HL-60/S4 treated with phorbol 12-myristate 13-acetate at 8.2 ng/mL for 4 days and 3 days (cell line): Measurements from ENCODE around the gene TSPAN5.
"Not testable (repeated sequence)": the region's sequence is repeated elsewhere in the genome, so short reads cannot be mapped to it uniquely, and the experiment has no call there.

Experiments used
- in situ Hi-C: fragments of 300-500 bp; cut with MboI; formaldehyde crosslinking; loops from 2 replicates; pipeline ENCODE4 v1.15.0; 2022; ENCODE audit warnings: low sequenced_read_pairs

TSPAN5 gene

DNA sequence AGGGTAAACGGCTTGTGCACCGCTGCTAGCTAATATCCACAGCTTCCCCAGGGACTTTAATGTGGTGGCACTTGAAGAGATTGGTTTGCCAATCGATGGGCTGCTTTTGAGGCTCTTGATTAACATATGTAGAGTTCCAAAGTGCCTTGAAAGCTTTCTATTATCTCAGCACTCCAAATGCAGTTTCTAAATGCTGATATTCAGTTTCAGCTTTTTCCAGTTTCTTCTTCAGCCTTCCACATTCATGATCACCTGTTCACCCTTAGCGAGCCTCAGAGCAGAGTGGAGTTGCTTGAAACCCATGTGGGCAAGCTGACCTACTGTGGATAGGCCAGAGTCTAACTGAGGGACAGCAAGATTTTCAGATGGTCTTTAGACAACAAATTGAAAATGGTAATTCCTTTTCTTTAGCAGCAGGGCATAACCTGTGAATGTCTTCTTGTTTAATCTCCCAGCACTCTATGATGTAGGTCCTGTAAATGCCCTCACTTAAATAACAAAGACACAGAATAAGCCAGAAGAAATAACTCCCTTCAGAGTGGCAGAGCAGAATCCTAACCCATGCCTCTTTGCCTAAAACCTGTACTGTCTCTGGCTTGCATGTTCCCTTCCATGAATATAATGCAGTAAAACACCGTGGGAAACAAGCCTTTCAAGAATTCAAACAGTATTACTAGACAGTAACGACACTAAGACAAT lies 99.8 kb downstream of the TSPAN5 start:
- in situ Hi-C loops: no loop called here

DNA sequence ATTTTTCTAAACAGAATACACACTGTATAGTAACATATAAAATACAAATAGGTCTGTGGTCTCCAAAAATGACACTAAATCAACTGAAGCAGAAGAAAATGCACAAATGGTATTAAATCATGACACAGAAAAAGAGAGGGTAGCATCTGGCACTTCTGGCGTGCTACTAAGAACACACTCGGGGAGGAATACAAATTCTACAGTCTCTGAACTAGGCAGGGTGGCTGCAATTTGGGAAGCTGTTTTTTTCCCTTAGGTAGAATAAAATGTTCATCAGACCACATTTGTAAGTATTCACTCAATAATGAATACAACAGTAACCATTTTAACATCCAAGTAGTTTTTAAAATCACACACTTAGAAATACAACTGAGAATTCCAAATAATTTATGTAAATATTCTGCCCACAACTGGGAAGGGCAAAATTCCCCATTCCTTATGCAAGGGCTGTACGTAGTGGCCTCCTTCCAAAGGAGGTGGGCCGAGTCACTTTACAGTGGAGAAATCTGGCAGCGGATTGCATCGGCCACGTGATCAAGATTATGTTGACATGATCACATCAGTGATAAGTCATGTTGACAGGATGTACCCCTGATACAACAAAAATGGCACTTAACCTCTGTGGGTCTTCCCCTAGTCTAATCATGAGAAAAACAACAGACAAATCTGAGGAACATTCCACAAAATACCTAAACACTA lies 101.1 kb downstream of the TSPAN5 start:
- in situ Hi-C loops: no loop called here

DNA sequence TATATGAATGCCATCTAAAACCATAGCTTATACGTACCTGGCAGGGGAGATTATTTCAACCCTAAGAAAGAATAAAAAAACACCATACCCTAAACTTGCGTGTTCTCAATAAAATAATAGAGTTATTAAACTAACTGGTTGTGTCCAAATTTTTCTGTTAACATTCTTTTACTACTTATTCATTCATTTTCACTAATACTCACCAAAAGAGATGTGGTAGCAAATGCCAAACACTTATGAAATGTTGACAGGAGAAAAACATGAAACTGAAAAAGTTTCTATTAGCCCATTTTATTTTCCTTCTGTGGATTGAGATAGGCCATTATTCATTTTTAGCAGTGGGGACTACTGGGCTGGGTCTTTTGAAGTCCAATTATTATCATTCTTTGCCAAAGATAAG lies 102.0 kb downstream of the TSPAN5 start:
- in situ Hi-C loops: no loop called here

DNA sequence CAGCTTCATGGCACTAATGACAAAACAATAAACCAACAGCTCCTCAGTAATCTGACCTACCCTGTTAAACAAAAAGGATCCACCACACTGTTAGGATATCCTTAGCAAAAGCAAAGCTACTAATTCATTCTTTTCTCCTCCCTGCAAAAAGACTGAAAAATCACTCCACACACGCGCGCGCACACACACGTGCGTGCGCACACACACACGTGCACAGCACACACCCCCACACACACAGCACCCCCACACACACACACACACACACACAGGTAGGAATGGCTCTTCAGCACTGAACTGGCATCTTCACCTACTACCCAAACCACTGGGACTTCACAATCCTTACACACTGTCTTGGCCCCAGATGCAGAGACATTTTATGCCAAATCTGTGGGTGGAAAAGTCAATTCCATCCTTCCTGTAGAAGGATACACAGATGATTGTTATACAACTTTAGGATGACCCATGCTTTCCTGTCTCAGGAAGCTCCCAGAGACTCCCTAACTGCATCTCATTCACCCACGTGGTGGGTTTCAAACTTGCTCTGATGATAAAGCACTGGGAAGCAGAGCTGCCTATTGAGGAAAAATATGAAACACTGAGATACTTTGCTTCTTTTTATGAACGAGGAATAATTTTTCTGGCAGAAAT lies 102.5 kb downstream of the TSPAN5 start:
- in situ Hi-C loops: no loop called here

DNA sequence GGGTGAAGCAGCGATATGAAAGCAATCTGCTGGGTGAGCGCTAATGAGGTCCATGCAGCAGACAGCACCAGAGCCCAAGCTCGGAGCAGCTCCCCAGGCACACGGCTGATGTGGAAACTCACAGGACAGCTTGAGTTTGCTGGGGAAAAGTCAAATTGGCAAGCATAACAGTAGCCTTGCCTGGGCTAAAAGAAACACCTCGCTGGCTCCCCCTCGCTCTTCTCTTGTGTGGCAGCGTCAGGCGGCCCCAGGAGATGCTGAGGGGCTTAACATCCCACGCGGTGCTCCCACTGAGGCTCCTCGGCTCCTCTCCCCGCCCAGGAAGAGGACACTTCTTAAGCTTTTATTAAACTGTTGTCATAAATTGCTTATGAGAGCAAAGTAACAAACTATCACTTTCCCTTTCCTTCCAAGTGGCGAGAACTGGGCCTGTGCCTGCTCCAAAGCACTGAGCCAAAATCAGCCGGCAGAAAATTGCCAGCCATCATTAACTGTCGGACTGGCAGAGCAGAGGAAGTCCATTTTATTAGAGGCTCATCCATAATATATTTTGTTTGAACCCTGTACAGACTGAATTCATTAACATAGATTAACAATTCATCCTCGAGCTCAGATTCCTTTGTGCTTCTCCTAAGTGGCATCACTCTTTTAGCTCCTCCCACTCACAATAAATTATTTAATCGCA lies 111.4 kb downstream of the TSPAN5 start:
- in situ Hi-C loops: no loop called here

DNA sequence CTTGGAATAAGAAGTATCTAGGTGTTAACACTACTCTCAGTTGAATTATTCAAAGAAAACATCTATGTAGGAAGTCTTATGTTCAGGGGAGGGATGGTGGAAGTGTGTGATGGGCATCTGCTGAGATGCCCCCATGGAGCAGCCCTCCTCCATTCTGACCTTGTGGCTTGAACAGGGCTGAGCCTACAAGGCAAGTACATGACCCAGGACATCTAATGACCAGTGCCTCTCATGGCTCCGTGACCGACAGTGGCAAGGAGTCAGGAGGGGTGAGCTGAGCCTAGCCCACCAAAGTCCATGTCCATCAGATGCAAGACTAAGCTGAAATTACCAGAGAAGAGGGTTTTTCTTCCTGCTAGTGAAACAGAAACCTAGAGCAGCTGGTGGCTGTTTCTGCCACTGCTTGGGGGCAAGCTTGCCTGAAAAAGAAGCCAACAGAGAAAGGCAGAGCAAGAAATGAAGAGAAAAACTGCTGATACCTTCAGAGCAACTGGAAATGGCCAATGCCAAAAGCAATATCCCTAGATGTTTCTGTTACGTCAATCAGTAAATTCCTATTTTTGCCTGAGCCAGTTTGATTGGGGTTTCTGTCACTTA lies 113.5 kb downstream of the TSPAN5 start:
- in situ Hi-C loops: no loop called here

DNA sequence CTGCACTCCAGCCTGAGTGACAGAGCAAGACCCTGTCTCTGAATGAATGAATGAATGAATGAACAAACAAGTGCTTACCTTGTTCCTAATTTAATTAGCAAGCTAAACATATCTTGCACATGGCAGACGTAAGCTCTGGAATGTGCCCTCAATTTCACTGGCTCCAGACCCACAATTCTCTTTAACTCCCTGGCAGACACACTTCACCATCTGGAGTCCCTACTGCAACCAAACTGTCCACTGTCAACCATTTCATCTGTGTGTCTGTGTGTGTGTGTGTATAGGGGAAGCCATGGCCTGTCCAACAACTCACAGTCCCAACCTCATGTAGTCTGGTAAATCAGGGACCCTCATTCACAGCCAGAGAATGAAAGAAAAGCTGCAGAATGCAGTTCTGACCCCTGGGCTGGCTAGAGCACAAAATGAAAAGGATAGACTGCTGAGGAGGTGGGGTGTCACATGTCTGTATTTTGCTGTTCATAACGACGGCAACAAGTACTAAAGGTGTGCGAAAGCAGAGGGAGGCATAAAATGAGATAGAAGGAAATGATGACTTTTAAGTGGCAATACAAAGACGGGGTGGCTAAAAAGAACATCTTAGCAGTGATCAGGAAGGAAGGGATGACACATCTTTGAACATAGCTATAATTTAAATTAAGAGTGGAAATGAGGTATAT lies 114.1 kb downstream of the TSPAN5 start:
- in situ Hi-C loops: no loop called here

DNA sequence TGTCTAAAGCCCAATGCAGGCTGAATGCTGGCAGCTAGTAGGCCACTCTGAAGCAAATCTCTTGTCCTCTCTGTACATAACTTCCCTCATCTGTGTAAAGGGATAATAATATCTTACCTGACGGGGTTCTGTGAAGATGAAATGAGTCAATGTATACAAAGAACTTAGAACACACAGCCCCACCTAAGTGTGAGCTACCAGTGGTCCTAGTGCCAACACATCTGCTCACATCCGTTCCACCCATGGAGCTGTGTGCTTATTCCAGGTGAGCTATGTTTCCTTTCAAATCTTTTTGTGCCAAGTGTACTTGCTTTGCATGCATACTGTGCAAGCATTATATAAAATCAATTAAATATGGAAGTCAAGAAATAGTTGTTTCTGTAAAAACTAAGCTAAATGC lies 116.4 kb downstream of the TSPAN5 start:
- in situ Hi-C loops: no loop called here

DNA sequence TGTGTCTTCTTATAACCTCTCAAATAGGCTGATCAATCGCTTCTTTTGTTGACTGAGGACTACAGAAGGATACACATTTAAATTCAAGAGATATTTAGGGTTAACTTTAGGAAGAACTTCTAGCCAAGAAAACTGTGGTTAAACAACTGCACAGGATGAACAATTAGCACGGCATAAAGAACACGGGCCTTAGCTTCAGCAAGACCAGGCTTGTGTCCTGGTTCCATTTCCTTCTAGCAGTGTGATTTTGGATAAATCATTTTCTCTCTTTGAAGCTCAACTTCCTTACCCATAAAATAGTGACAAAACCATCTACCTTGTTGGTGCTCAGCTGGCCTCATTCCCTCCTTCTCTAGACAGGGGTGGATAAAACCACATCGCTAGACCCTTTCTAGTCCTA lies 117.6 kb downstream of the TSPAN5 start:
- in situ Hi-C loops: no loop called here

DNA sequence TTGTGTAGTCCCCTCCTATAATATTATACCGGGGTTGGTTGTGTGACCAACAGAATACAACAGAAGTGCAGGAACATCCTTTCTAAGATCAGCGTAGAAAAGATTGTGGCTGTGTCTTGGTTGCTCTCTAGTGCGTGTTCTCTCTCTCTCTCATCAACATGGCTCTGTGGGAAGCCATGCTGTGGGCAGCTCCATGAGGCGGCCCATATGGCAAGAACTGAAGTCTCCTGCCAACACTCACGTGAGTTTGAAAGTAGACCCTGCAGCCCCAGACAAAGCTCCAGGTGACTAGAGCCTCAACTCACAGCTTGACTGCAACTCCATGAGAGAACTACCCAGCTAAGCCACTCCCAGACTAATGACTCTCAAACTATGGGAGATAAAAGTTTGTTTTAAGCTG lies 118.7 kb downstream of the TSPAN5 start:
- in situ Hi-C loops: no loop called here

DNA sequence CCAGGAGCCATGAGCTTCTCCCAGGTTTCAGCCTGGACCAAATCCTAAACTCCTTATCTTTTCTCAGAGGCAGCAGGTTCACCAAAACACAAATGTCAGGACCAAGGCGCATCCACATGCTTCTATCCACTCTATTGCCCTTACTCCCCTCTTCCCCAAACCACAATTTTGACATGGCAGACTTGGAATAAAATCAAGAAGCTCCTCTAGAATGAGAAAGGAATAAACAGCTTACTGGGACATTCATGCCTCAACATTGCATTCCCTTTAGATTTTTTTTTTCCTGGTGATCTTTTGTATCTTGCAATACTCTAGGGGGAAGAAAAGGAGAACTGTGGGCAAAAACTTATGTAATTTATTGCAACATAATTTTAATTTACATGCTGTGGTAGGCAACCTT lies 119.1 kb downstream of the TSPAN5 start:
- in situ Hi-C loops: no loop called here

DNA sequence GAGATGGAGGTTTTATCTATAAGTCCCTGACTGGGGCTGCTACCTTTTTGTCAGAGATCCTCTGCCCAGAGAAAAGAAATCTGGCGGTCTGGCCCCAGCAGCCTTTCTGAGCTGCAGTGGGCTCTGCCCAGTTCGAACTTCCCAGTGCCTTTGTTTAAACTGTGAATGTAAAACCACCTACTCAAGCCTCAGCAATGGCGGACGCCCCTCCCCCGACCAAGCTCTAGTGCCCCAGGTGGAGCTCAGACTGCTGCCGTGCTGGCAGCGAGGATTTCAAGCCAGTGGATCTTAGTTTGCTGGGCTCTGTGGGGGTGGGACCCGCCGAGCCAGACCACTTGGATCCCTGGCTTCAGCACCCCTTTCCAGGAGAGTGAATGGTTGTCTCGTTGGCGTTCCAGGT lies 121.8 kb downstream of the TSPAN5 start:
- in situ Hi-C loops: no loop called here

DNA sequence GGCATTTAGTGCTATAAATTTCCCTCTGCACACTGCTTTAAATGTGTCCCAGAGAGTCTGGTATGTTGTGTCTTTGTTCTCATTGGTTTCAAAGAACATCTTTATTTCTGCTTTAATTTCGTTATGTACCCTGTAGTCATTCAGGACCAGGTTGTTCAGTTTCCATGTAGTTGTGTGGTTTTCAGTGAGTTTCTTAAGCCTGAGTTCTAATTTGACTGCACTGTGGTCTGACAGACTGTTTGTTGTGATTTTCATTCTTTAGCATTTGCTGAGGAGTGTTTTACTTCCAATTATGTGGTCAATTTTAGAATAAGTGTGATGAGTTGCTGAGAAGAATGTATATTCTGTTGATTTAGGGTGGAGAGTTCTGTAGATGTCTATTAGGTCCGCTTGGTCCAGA lies 124.3 kb downstream of the TSPAN5 start:
- in situ Hi-C loops: not testable (repeated sequence)

DNA sequence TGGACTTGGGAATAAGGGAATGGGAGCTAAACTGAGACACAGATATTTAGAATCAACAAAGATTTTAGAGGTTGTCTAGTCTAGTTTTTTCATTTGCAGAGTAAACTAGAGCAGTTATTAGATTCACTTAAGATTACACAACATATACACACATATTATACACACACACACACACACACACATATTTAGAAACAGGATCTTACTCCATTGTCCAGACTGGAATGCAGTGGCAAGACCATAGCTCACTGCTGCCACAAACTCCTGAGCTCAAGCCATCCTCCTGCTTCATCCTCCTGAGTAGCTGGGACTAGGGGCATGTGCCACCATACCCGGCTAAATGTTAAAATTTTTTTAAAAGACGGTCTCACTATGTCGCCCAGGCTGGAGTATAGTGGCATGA lies 127.8 kb downstream of the TSPAN5 start:
- in situ Hi-C loops: no loop called here

DNA sequence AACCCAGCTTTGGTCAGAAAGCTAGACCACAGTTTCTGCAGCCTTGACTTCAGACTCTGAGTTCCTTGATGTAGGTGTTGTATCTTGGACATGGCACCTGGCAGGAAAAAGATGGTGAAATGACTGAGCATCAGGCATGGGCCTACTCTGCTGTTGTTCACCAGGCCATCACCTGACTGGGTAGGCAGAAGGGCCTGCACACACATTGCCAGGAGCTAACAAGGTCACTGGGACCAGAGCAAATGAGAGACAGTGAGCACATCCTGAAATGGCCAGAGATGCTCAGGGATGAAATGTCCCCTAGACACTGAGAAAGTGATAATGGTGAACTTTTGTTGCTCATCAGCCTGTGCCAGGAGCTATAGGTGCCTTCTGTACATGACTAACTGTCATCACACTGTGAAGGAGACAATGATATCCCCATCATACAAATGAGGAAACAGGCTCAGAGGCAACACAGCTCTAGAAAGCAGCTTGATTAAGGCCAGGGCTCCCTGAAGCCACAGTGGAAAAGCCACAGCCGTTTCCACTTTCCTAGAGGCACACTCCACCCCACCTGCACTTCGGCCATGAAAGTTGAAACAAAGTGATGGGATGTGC lies 128.3 kb downstream of the TSPAN5 start:
- in situ Hi-C loops: no loop called here

DNA sequence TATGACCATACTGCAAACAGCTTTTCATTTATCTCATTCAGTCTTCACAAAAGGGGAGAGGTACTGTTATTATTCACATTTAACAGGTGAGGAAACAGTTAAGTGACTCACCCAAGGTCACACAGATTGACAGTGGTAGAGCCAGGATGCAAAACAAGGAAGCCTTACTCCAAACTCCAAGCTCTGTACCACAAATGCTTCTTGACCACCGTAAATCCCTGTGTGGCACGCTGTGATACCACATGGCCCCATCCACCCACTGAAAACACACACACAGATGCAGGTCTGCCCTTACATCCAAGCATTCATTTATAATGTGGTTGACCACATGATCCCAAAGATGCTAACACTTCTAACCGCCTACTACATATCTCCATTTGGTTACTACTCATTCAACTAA lies 129.5 kb downstream of the TSPAN5 start:
- in situ Hi-C loops: no loop called here

DNA sequence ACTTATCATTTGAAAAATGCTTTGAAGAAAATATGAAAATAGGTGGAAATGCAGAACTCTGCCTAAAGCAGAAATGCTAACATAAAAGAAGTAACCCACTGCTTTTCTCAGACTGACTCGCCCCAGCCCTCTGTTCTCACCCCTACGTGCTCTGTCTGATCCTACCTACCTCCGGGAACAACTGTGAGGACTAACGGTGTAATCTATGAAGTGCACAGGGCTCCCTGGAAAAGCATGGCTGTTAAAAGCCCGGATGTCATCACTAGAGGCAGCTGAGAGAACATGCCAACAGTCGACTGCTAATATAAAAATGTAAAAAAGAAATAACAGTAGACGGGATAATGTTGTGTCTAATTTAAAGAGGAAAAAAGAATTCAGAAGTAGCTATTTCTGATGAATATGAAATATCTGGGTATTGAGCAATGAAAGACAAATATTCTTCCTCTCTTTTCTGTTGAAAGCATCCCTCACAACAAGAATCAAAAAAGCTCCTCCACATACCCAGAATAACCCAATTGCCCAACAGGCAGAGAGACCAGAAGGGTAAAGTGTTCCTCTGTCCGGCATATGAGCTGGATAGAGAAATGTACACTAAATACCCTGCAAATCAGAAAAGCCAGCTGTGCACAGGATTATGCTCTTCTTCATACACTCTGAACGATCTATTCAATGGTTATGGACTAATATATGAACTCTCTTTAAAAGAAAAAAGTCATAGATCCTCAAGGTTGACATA lies 130.7 kb downstream of the TSPAN5 start:
- in situ Hi-C loops: no loop called here

DNA sequence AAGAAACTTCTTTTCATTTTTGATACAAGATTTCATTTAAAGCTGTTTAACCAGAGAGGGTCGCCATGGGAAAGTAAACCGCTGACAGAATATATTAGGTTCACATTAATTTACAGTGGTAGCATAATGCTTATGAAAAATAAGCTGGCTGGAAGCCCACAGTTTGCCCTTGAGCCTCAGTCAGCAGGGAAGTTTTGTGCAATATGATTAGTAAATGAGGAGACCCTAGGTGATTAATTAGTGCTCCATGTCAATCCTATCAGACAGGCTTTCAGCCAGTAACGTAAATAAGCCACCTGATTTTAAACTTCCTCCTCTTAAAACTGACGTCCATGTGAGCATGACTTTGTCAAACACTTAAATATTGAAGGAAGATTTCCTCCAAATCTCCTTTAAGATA lies 134.2 kb downstream of the TSPAN5 start:
- in situ Hi-C loops: no loop called here

DNA sequence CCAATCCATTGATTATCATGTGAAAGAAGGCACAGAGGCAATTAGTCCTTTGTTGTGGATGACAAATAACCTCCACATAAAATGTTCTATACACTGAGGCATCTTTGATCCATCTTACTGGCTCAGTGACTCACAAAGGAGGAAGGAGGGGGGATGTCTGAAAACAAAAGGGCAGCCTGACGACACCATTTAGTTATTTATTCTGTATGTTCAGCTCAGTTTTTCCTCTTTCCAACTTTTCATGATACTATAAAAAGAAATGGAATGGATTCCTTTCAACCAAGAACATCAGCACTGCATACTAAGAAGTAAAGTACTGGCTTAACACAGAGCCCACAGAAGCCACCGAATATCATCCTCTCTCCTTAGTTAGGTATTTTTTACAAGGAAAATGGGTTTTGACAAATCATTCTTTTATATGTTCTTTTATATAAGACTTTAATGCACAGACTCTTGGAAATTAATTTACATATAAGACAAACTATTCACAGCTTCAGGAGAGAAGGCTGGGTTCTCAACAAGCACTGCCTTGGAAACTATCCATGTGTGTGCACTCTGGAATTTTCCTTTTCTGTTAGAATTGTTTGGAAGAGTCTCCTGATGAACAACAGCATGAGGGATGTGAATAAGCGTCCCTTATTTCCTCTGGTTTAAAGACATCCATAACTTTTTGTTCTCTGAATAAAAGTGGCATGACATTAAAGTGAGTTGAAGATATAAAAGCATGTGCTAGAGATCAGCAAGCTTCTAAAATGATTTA lies 135.6 kb downstream of the TSPAN5 start:
- in situ Hi-C loops: no loop called here
